Measurements from ENCODE around the gene ACVR1.
A peak's percentile ranks its signal among the peaks of the same experiment; 100 is the strongest.
"Not testable (repeated sequence)": the region's sequence is repeated elsewhere in the genome, so short reads cannot be mapped to it uniquely, and the experiment has no call there.

ACVR1 gene

GRCh38 chr2:157891643-157892041 is 15.5 kb upstream of the ACVR1 start:
- DNase-seq, result no peak

GRCh38 chr2:157890969-157891642 is 15.0 kb upstream of the ACVR1 start:
- no peak for DNase-seq

GRCh38 chr2:157887946-157888345 is 11.8 kb upstream of the ACVR1 start:
- no peak for DNase-seq

DNA sequence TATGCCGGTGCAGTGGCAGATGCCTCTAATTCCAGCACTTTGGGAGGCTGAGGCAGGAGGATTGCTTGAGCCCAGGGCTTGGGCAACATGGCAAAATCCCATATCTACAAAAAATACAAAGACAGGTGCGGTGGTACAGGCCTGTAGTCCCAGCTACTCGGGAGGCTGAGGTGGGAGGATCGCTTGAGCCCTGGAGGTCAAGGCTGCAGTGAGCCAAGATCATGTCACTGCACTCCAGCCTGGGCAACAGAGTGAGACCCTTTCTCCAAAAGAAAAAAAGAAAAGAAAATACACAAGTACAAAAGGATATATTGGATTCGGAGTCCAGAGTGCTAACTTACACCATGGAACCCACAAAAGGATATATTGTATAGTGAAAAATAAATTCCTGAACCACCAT is 8.4 kb upstream of the ACVR1 start:
- not testable (repeated sequence) for DNase-seq

DNA sequence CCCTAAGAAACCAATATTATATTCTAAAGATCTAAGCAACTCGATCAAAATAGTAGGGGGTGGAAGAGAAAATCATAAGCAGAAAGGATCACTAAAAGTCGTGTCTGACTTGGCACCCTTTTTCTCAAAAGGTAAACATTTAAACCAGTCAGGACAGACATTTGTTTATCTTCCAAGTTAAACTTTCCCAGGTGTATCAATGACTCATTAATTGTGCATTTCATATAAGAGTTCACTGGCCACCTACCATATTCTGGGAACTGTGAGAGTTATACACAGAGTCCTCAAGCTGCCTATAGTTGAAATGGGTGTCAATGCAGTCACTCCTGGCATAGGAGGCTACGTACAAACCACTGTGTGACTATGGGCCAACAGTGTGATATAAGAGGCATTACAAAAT is 4.8 kb upstream of the ACVR1 start:
- no peak for DNase-seq

DNA sequence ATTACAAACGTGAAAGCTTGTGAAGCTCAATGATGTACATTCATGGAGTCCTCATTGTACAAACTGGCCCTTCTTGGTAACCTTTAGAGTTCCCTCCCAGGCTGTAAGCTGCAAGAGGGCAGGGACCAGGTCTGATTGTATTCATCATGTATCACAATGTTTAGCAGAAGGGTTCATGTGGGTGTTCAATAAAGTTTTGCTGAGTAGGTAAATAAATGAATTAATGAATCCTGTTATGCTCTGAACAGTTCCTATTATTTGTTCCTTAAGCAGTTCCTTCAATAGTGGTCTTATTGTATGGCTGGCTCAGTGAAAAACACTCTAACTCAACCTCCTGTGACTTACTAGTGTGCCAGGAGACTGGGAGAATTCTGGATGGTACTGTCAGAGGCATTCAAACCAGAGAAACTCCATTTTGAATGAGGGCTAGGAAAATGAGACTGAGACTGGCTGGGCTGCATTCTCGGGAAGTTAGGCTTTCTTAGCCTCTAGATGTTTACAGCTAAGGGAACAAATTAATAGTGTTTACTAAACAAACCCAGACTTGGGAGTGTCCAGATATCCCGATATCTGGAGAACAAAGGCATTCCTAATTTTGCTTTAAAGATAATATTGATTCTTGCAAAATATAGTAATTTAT is 1.8 kb upstream of the ACVR1 start:
- no peak for DNase-seq

DNA sequence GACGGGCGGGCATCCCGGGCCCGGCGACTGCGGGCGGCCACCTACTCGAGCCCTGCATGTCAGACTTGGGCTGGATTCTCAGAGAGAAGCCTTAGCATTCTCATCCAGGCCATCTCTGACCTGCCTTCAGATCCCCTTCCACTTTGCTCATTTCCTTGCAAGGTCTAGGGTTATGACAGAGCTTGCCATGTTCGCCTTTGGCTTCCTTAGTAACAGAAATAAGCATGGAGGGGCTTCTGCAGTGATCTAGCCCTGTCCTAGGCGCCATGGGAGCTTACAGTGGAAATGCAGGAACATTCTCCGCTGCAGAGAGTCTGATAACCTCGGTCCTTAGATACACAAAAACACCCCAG is 632 bp upstream of the ACVR1 start:
- DNase-seq, result no peak

DNA sequence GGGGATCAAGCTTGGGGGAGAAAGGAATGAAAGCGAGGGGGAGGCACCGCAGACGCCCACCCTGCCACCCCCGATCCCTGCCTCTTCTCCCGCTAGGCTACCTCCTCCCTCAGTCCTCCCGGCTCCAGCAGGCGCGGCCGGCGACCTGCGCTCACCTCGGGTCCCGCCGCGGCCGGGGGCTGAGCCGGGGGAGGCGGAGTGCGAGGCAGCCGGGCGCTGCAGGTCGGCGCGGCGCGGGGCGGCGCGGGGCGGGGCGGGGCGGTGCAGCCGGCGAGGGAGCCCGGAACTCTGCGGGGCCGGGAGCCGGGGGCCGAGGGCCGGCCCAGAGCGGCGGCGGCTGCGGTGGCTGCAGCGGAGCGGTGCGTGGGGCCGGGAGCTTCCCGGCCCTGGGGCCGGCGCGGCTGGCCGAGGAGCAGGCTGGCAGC is 477 bp downstream of the ACVR1 start:
- DNase-seq, result peak; percentile 60

GRCh38 chr2:157874997-157875640 is 1.0 kb downstream of the ACVR1 start:
- peak; percentile 40 for DNase-seq

DNA sequence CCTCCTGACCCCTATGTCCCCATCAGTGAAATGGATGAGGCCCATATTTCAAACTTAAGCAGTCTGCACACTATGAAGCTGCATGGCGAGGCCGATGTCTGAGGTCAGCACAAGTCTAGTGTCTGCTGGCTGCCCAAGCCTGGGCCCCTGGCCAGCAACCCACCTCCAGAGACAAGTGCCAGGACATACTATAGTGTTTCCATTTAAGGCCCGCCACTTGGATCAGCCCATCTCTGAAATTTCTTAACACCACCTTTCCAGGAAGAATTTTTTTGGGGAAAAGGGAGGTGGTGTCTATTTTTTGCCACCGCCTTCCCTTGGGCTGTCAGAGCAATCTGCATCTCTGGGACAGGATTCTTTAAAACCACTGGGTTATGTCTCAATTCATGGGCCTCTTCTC is 1.8 kb downstream of the ACVR1 start:
- no peak for DNase-seq

- DNase-seq, result no peak
Measured at GRCh38 chr2:157872791-157873190, 3.3 kb downstream of the ACVR1 start.

DNA sequence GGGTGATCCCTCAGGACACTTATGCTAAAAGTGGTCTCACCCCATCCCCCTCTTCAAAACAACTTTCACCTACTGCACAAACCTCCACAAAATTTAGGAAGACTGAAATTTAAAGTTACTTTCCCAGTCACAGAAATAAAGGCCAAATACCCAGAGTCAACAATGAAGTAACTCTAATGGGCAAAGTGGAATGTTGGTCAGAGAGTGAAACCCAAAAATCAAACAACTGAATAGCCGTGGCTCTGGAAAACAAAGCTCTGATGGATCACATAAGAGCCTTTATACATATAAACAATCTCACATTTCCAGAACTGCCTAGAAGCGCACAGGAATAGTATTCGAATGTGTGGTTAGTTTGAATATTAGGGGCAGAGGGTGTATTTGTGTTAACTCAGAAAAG is 4.7 kb downstream of the ACVR1 start:
- DNase-seq, result no peak

DNA sequence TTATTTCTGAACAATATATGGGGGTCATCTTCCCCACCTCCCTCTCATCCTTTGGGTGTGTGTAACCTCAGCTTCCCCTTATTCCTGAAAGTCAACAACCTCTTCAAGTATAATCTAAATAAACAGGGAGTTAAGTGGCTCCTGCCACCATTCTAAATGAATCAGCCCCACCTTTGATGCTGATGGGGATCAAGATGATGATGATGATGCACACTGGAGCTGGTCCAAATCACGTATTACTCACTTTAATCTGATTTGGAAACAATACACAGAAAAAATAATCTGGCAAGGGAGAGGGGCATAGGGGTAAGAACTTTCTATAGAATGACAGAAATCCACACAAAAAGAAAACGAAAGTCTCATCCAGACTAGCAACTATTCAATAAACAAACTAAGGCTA is 7.1 kb downstream of the ACVR1 start:
- DNase-seq, result peak; percentile 28

- no peak for DNase-seq
Measured at GRCh38 chr2:157867703-157868102, 8.4 kb downstream of the ACVR1 start.

DNA sequence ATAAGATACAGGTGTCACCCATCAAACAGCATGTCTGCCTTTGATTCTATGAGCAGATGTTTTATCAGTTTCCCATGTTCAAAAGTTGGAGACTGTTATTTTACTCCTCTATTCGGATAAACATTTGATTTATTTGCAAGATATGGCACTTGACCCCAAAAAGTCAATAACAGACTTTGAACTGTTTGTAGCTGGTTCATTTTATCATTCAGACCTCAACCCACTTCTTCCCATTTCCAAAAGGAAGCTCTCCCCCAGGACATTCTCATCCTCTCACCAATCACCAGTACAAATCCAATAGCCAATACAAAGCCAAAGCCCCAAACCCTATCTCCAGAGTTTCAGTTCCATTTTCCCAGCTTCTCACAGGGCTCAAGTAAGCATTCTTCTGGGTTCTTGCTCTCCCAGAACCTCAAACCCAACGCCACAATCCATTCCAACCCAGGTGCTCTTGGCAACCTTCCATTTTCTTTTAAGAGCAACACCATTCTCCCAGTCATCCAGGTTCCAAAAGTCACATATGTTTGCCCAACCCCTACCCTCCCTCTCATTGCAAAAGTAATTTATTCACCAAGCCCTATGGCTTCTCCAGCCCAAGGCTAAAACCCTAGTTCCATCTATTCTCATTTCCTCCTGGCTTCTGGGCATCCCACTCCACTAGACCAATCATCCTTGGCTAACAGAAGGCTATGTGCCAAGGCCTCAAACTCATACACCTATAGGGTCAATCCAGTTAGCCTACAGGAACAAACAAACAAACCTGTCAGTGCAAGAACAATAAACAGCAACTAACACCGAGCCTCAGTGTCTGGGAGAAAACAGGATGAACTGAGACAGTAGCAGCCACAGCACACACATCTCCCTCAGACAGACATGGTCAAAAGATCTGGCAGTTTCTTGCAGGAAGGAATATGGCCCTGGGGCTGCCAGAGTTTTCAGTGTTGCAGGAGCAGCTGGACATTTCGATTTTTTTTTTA is 9.2 kb downstream of the ACVR1 start:
- no peak for DNase-seq

DNA sequence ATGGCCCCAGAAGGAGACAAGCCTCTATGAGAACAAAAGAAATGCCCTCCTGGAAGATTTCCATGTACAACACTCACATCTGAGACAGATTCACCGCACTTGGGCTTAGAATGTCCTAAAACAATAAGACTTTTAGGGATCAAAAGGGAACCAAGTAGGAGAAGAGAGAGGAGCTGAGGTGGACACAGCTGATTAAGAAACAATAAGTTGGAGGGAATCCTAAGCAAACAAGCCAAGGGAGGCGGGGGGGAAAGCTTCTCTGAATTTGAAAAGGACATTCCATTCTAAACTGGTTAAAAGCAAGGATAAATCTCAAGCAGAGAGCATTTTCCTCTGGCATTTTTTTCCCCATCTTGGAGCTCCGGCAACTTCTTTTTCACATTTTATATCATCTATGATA is 9.9 kb downstream of the ACVR1 start:
- no peak for DNase-seq

GRCh38 chr2:157864857-157865430 is 11.2 kb downstream of the ACVR1 start:
- no peak for DNase-seq

- no peak for DNase-seq
Measured at GRCh38 chr2:157858846-157859245, 17.3 kb downstream of the ACVR1 start.

DNA sequence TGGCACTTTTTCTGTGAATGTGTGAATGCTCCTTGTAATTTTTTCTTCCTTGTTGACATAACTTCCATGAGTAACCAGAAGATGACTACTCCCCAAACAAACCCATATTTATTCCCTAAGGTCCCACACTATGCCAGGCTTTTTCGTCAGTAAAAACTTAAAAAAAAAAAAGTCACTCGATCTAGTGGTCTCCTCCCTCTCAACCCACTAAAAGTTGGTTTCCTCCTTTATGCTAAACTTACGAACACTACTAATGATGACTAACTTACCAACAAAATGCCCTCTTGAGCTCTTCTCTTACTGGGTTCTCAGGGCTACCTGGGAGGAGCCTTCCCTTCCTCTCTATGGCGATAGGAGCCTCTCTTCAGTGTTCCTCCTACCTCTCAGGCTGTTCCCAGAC is 18.2 kb downstream of the ACVR1 start:
- no peak for DNase-seq

DNA sequence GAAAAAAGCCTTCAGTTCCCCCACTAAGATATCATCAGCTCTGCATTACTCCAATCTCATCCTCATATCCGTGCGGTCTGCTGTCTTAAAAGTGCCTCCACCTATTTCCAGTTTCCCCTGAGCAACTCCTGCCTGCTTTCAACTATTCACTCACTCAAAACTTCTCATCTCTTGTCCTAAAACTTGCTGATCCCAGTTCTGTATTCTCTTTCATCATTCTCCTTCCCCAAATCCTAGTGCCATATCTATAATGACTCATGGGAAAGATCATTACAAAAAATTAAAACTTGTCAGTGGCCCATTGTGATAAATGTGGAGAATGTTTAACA is 20.0 kb downstream of the ACVR1 start:
- DNase-seq, result no peak

GRCh38 chr2:157853820-157854219 is 22.3 kb downstream of the ACVR1 start:
- DNase-seq, result no peak

DNA sequence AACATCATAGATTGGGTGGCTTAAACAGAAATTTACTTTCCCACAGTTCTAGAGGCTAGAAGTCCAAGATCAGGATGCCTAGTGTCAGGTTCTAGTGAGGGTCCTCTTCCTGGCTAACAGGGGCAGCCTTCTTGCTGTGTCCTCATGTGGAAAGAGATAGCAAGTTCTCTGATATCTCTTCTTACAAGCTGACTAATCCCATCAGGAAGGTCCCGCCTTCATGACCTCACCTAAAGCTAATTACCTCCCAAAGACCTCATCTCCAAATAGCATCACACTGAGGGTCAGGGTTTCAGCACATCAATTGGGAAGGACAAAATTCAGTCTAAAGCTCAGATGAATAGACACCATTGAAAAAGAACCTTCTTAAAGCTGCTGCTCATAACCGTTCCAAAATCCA is 22.9 kb downstream of the ACVR1 start:
- DNase-seq, result no peak

GRCh38 chr2:157849591-157849990 is 26.5 kb downstream of the ACVR1 start:
- DNase-seq, result no peak
